Spleen (tissue), 7 donors: ENCODE results near the gene SLC27A2.

Experiments
- POLR2A ChIP-seq, 3 donors: fragments of 450-650 bp; IDR thresholded peaks; one replicate each; pipeline ENCODE4 v1.5.1; 2017; ENCODE audit warnings: antibody characterized with exemption in 3 of 3, mild to moderate bottlenecking in 1 of 3
- POLR2AphosphoS5 ChIP-seq, 3 donors: sonication (generic); formaldehyde crosslinking; IDR thresholded peaks; one replicate each; pipeline ENCODE4 v1.5.1; 2017; ENCODE audit warnings: antibody characterized with exemption in 3 of 3
- TF ChIP-seq, protein P1 (sequence below), 11 experiments: fragments of 200-600 bp in 7 of 11; fragments of 450-650 bp in 4 of 11; sonication (generic) in 4 of 11; IDR thresholded peaks in 8 of 11; conservative IDR thresholded peaks in 3 of 11; 1 replicate in 7 of 11; 2 replicates in 4 of 11; pipeline versions ENCODE4 v1.4.0 to v1.8.0; 2016 to 2021; ENCODE audit warnings: antibody characterized with exemption in 11 of 11, inconsistent platforms in 4 of 11, mild to moderate bottlenecking in 1 of 11
- donor health status: DM: no; HTN: no; CAD: no; lungs with moderate emphysema.
- donor health status: DM: no; HTN: no; CAD: no.
- donor health status: DM: no; HTN: no; CAD: no.

GRCh38 chr15:50140983-50141382 is 41.0 kb upstream of the SLC27A2 start:
- TF ChIP-seq, protein P1, sequence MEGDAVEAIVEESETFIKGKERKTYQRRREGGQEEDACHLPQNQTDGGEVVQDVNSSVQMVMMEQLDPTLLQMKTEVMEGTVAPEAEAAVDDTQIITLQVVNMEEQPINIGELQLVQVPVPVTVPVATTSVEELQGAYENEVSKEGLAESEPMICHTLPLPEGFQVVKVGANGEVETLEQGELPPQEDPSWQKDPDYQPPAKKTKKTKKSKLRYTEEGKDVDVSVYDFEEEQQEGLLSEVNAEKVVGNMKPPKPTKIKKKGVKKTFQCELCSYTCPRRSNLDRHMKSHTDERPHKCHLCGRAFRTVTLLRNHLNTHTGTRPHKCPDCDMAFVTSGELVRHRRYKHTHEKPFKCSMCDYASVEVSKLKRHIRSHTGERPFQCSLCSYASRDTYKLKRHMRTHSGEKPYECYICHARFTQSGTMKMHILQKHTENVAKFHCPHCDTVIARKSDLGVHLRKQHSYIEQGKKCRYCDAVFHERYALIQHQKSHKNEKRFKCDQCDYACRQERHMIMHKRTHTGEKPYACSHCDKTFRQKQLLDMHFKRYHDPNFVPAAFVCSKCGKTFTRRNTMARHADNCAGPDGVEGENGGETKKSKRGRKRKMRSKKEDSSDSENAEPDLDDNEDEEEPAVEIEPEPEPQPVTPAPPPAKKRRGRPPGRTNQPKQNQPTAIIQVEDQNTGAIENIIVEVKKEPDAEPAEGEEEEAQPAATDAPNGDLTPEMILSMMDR (IDR thresholded peaks at IDR 0.05 in 8 of 11, conservative IDR thresholded peaks at IDR 0.05 in 3 of 11) = no peak
- TF ChIP-seq POLR2A (IDR thresholded peaks at IDR 0.05) (no peak), POLR2AphosphoS5 (IDR thresholded peaks at IDR 0.05) (no peak)
